Osteocyte (in vitro differentiated cells): ENCODE results near the gene SLC6A6. TPM values are rescaled to one million over a fixed set of nuclear protein-coding genes. Genes with fewer than 3 reads are reported as not detected.
A peak's percentile ranks its signal among the peaks of the same experiment; 100 is the strongest.
"Not testable (repeated sequence)": the region's sequence is repeated elsewhere in the genome, so short reads cannot be mapped to it uniquely, and the experiment has no call there.

ENCODE experiments used
- DNase-seq: peaks from one replicate; pipeline ENCODE4 v3.0.0; 2021; ENCODE audit warnings: mixed read lengths; ENCODE audit not compliant: unreplicated experiment; ENCODE audit errors: extremely low spot score
- H3K27ac Mint-ChIP-seq: one replicate; pipeline ENCODE4 v1.8.0; 2021; ENCODE audit warnings: mild to moderate bottlenecking, mixed read lengths; ENCODE audit not compliant: unreplicated experiment
- H3K27me3 Mint-ChIP-seq: one replicate; pipeline ENCODE4 v1.8.0; 2021; ENCODE audit warnings: mixed read lengths; ENCODE audit not compliant: unreplicated experiment
- H3K36me3 Mint-ChIP-seq: one replicate; pipeline ENCODE4 v1.8.0; 2021; ENCODE audit warnings: mixed read lengths; ENCODE audit not compliant: unreplicated experiment
- H3K4me1 Mint-ChIP-seq: one replicate; pipeline ENCODE4 v1.8.0; 2021; ENCODE audit warnings: mixed read lengths; ENCODE audit not compliant: unreplicated experiment
- H3K4me3 Mint-ChIP-seq: one replicate; pipeline ENCODE4 v1.8.0; 2021; ENCODE audit warnings: mild to moderate bottlenecking, moderate library complexity, mixed read lengths; ENCODE audit not compliant: unreplicated experiment
- H3K9me3 Mint-ChIP-seq: one replicate; pipeline ENCODE4 v1.8.0; 2021; ENCODE audit warnings: mixed read lengths; ENCODE audit not compliant: unreplicated experiment
- total RNA-seq: library from RNA; stranded (reverse); gene quantifications from 2 replicates; pipeline ENCODE4 v1.2.1, GENCODE V29; 2021
- TF ChIP-seq, protein P1 (sequence below): fragments of 200-600 bp; sonication (generic); IDR thresholded peaks from 2 replicates; pipeline ENCODE4 v1.5.0; 2021; ENCODE audit warnings: antibody characterized with exemption, mild to moderate bottlenecking, moderate library complexity

The SLC6A6 gene
- total RNA-seq, 1 donor from 2014 or later = 41.9 TPM

- no peaks in the 10 kb centered on the region for H3K27me3 Mint-ChIP-seq
- no peak for DNase-seq
- peaks cover 53% of the 10 kb centered on the region for H3K4me1 Mint-ChIP-seq
- H3K36me3 Mint-ChIP-seq = peaks cover 6% of the 10 kb centered on the region
- peak overlapping the region; percentile 21 for H3K27ac Mint-ChIP-seq
- no peaks in the 10 kb centered on the region for H3K9me3 Mint-ChIP-seq
- TF ChIP-seq, protein P1, sequence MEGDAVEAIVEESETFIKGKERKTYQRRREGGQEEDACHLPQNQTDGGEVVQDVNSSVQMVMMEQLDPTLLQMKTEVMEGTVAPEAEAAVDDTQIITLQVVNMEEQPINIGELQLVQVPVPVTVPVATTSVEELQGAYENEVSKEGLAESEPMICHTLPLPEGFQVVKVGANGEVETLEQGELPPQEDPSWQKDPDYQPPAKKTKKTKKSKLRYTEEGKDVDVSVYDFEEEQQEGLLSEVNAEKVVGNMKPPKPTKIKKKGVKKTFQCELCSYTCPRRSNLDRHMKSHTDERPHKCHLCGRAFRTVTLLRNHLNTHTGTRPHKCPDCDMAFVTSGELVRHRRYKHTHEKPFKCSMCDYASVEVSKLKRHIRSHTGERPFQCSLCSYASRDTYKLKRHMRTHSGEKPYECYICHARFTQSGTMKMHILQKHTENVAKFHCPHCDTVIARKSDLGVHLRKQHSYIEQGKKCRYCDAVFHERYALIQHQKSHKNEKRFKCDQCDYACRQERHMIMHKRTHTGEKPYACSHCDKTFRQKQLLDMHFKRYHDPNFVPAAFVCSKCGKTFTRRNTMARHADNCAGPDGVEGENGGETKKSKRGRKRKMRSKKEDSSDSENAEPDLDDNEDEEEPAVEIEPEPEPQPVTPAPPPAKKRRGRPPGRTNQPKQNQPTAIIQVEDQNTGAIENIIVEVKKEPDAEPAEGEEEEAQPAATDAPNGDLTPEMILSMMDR = no peak
- peak overlapping the region; percentile 62 for H3K4me3 Mint-ChIP-seq
Measured at GRCh38 chr3:14405360-14406238, 3.2 kb downstream of the SLC6A6 start.

GRCh38 chr3:14406336-14406735 lies 3.9 kb downstream of the SLC6A6 start:
- Mint-ChIP-seq H3K4me3 (peak overlapping the region; percentile 11), H3K27me3 (no peaks in the 10 kb centered on the region), H3K36me3 (peaks cover 6% of the 10 kb centered on the region), H3K4me1 (peaks cover 60% of the 10 kb centered on the region), H3K9me3 (no peaks in the 10 kb centered on the region), H3K27ac (no peak overlapping the region)
- no peak for DNase-seq
- TF ChIP-seq, protein P1 = no peak

DNA sequence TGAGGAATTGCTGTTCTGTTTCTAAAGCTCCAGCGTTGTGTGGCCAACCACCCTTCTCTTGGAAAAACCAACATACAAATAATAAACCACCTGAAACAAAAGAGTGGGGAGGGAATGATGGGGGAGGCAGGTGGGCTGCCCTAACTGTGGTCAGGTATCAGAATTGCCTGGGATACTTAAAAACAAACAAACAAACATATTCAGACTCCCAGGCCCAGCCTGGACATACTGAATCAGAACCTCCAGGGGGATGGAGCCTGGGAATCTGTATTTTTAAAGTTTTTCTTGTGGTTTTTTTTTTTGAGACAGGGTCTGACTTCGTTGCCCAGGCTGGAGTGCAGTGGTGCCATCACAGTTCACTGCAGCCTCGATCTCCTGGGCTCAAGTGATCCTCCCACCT lies 4.4 kb downstream of the SLC6A6 start:
- TF ChIP-seq, protein P1 = no peak
- no peak overlapping the region for H3K4me3 Mint-ChIP-seq
- DNase-seq = no peak
- peaks cover 61% of the 10 kb centered on the region for H3K4me1 Mint-ChIP-seq
- peaks cover 6% of the 10 kb centered on the region for H3K36me3 Mint-ChIP-seq
- no peaks in the 10 kb centered on the region for H3K27me3 Mint-ChIP-seq
- H3K9me3 Mint-ChIP-seq = no peaks in the 10 kb centered on the region
- no peak overlapping the region for H3K27ac Mint-ChIP-seq

GRCh38 chr3:14407203-14407602 lies 4.8 kb downstream of the SLC6A6 start:
- Mint-ChIP-seq H3K4me1 (peaks cover 64% of the 10 kb centered on the region), H3K27me3 (no peaks in the 10 kb centered on the region), H3K9me3 (no peaks in the 10 kb centered on the region), H3K27ac (no peak overlapping the region), H3K4me3 (no peak overlapping the region), H3K36me3 (peaks cover 6% of the 10 kb centered on the region)
- TF ChIP-seq, protein P1 = no peak
- no peak for DNase-seq

DNA sequence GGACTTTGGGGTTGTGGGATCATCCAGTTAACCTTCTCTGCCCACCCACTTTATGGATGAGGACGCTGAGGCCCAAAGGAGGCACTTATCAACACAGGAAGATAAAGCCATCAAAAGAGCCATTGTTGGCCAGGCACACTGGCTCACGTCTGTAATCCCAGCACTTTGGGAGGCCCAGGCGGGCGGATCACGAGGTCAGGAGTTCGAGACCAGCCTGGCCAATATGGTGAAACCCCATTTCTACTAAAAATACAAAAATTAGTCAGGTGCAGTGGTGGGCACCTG lies 7.3 kb downstream of the SLC6A6 start:
- H3K4me3 Mint-ChIP-seq, H3K27me3 Mint-ChIP-seq, H3K36me3 Mint-ChIP-seq, H3K27ac Mint-ChIP-seq, DNase-seq, H3K9me3 Mint-ChIP-seq: not testable (repeated sequence)
- peaks cover 69% of the 10 kb centered on the region for H3K4me1 Mint-ChIP-seq
